GM19438 (cell line): ENCODE results near the gene EPHA5.

Experiments used
- ATAC-seq: cut with Tn5 transposase; IDR thresholded peaks from one replicate; pipeline ENCODE4 v1.9.1; 2021; ENCODE audit warnings: low read depth; ENCODE audit not compliant: unreplicated experiment

The EPHA5 gene

DNA sequence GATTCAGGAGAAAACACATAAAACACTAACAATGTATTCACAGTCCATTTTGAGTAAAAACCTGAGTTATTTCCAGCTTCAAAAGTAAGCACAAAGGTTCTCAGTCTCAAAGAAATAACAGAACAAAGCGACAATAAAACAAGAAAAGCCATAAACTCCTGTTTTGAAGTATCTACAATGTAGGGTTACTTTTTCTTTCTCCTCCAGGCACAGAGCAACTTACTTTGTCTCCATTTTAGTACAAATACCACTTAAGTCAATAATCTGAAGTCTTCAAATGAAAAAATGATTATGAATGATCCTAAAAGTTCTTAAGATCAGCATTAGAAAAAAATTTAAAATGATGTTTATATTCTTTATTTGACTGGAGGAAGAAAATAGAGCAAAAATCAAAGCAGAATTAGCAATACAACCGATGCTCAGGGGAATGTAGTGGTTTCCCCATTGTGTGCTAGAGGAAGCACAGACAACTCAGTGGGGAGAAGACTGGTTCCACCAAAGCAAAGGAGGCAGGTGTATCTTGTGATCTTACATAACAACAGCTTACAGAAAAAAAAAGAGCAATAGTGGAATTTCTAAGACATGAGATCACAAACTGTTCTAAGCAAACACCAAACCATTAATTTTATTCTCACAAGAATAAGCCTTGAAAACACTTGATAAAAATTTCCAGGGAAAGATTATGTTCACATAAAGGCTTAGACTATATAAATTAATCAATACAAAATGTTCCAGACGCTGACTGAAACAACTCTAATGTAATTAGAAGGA is 35.1 kb downstream of the EPHA5 start:
- ATAC-seq = no peak

DNA sequence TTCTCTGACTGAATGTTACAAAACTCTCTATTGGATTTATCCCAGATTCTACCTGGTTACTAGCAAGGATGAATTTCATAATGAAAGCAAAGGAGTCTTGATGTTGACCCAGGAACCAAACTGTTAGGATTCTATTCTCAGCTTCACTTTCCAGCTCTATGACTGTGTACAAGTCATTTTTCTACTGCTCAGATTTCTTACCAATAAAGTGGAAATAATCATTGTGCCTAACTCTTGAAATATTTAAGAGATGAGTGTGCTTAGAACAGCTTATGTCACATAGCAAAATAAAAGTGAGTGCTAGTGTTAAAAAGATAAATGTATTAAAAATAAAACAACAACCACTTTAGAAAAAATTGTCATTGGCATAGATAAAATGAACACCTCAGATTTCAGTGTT is 45.6 kb downstream of the EPHA5 start:
- ATAC-seq = no peak

- ATAC-seq = no peak
Observed at GRCh38 chr4:65623506-65623905, 46.8 kb downstream of the EPHA5 start.

DNA sequence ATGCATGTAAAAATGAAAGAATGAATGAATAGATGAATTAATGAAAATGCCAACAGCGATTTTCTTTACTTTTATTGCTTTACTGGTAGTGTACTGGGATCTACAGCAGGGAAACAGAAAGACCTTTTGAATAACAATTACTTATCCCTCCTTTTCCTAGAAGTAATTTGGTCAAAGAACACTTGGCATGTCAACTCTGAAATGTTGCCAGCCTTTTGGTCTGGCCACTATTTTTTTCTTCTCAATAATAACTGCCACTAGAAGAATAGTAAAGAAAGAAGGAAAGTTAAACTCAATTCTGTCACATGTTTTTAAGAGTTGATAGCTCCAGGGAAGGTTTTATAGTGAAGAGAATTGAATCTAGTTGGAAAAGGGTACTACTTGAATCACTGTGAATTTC is 52.9 kb downstream of the EPHA5 start:
- no peak for ATAC-seq

GRCh38 chr4:65604515-65604914 is 65.8 kb downstream of the EPHA5 start:
- ATAC-seq = no peak

DNA sequence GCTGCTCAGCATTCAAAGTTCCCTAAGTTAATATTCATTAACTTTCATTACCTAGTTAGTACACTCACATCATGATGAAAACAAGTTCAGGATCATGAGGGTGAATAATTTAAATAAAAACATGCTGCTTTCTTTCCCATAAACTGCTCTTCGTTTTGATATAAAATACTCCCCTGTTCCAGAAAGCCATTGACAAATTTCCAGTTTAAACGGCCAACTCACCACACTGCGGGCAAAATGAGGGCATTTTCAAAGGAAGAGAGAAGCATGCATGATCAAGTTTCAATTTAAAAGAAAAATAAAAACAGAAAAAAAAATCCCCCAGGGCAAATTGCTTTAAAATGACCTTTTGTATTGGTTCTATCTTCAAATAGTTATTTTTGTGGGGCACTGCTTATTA is 69.6 kb downstream of the EPHA5 start:
- ATAC-seq = no peak

DNA sequence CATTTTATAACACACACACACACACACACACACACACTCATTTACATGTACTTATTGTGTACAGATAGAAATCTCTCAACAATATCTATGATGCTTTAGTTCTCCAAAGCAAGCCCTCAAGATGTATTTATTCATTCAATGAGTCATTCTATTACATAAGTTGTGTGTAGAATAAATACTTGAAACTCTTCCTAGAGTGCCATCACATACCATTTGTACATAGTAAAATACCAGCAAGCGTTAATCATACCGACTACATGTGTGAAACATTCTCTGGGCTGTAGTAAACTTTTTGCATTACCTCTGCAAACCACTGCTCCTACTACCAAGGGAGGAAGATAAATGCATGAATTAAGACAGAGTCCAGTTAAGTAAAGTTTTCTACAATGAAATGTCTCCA is 70.9 kb downstream of the EPHA5 start:
- no peak for ATAC-seq

DNA sequence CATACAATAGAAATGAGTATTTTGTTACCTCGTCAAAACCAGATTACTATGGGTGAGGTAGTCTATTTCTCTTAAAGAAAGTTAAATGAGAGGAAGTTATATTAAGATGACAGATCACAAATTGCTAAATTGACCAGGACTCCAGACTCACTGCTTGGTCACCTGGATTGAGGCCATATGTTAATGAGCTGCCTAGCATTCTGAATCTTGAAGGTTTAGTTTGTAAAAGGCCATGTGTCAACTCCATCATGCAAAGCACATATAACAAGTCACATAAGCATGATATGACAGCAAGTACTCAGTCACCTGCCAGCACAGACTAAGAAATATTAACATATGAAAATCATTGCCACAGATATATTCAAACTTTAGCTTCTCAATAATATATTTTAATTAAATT is 72.6 kb downstream of the EPHA5 start:
- ATAC-seq = no peak

- no peak for ATAC-seq
Observed at GRCh38 chr4:65592089-65592488, 78.2 kb downstream of the EPHA5 start.

GRCh38 chr4:65589921-65590320 is 80.4 kb downstream of the EPHA5 start:
- ATAC-seq = no peak

- ATAC-seq = no peak
Observed at GRCh38 chr4:65589331-65589730, 81.0 kb downstream of the EPHA5 start.

GRCh38 chr4:65580551-65580950 is 89.7 kb downstream of the EPHA5 start:
- no peak for ATAC-seq

GRCh38 chr4:65566473-65566872 is 103.8 kb downstream of the EPHA5 start:
- ATAC-seq = no peak

DNA sequence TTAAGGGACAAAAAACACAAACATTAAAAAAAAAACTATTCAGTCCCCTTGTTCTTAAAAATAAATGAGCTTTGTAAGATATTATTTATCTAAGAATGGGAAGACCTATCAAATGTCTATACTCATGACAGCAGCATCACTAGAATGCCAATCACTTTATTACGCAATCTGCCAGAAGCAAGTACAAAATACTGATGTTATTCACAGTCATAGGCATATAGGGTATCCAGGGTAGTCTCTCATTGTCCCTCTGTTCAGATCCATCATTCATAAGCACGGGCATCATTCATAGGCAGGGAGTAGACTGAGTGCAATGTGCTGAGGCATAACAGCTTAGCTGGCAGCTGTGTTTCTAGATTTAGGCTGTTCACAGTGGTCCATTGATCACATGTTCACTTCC is 109.1 kb downstream of the EPHA5 start:
- no peak for ATAC-seq

GRCh38 chr4:65559270-65559669 is 111.0 kb downstream of the EPHA5 start:
- no peak for ATAC-seq

DNA sequence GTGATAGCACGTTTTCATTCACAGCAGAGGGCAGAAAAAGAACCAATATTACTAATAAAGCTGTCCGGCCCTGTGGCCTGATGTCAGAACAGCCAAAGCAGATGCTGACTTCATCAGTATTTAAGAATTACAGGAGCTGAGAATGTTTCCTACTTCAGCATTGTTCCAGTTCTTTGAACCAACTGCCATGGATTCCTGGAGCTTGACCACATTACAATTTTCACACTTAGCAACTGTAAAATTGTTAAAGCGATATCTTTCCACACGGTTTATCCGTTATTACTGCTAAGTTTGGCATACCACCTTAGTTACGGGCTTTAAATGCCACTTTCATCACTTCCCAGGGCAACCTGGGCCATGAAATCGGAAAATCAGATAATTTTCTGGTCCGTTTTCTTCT is 118.2 kb downstream of the EPHA5 start:
- no peak for ATAC-seq

GRCh38 chr4:65550500-65550899 is 119.8 kb downstream of the EPHA5 start:
- ATAC-seq = no peak

DNA sequence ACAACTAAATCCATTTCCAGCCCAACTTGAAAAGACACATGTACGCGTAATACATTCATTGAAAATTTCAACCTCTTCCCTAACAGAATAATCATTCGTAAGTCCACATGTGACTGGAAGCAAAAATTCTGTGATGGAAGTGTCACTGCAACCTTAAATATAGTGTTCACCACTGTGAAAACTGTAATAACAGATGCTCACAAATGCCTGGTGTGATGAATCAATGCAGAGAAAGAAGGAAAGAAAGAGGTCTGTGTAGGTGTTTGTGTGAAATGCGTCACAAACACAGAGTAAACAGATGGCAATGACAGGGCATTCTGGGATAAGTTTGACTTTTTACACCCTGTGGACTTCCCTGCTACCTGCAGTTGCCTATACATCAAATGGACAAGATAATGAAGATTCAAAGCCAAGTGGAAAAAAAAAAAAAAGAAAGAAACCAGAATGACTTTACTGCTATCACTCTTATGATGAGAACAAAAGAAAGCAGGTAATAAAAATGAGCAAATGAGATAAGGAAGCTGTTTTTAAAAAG is 123.3 kb downstream of the EPHA5 start:
- ATAC-seq = no peak

- no peak for ATAC-seq
Observed at GRCh38 chr4:65538571-65538970, 131.7 kb downstream of the EPHA5 start.

- ATAC-seq = no peak
Observed at GRCh38 chr4:65535113-65535512, 135.2 kb downstream of the EPHA5 start.

GRCh38 chr4:65521666-65522065 is 148.6 kb downstream of the EPHA5 start:
- ATAC-seq = no peak

DNA sequence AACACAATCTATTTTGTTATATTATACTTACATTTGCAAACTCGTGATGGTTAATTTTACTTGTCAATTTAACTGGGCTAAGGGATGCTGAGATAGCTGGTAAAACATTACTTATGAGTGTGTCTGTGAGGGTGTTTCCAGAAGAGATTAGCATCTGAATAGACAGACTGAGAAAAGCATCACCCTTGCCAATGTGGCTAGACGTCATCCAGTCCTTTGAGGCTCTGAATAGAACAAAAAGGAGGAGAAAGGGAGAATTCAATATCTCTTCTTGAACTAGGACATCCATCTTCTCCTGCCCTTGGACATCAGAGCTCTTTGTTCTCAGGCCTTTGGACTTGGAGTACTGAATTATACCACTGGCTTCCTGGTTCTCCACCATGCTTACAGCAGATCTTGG is 154.6 kb downstream of the EPHA5 start:
- no peak for ATAC-seq

DNA sequence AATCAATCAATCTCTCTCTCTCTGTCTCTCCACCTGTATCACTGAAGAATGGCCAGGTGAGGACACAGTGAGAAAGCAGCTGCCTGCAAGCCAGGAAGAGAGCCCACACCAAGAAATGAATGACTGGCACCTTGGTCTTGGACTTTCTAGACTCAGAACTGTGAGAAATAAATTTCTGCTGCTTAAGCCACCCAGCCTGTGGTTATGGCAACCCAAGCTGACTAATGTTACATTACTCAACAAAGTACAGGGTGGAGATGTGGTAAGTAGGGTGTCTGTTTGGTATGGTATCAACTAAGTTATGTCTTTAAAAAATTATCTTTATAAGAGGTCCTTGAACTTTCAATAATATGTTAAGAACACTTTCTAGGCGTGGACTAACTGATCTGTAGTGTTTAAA is 159.3 kb downstream of the EPHA5 start:
- no peak for ATAC-seq
